BE2C (cell line): Measurements from ENCODE around the gene PIGA.

Experiments used
- DNase-seq: peaks from one replicate; pipeline ENCODE4 v3.0.0-alpha.2; 2020
- H3K27me3 ChIP-seq: fragments of 250-450 bp; sonication (Bioruptor Pico); 2 replicates; pipeline ENCODE4 v1.5.1; 2020; ENCODE audit warnings: mild to moderate bottlenecking
- H3K36me3 ChIP-seq: fragments of 250-450 bp; sonication (Bioruptor Pico); 2 replicates; pipeline ENCODE4 v1.5.1; 2020; ENCODE audit warnings: mild to moderate bottlenecking
- H3K4me1 ChIP-seq: fragments of 250-450 bp; sonication (Bioruptor Pico); 2 replicates; pipeline ENCODE4 v1.5.1; 2020
- H3K4me3 ChIP-seq: 2 replicates; pipeline ENCODE4 v1.5.1; 2011; ENCODE audit warnings: low read depth, low read length
- H3K9me3 ChIP-seq: fragments of 250-450 bp; sonication (Bioruptor Pico); 2 replicates; pipeline ENCODE4 v1.5.1; 2020
- TF ChIP-seq, protein P1 (sequence below): IDR thresholded peaks from 2 replicates; pipeline ENCODE4 v1.5.1; 2012; ENCODE audit warnings: mild to moderate bottlenecking, low read depth, low read length

The PIGA gene

DNA sequence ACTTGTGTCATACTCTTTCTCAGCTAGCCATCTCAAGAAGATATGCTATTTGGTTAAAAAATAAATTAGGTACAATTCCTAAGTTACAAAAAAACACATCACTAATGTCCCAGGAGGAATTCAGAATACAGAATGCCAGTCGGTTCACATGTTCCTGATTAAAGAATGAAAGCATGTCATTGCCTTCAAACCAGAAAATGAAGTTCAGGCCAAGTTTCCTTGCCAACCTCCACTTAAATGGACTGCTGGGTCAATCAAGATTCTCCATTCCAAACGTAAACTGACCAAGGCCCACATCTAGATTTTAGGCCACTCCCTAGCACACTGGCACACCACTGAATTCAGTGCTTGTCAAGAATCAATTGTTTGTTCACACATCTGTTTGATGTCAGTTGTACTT is 6.5 kb downstream of the PIGA start:
- H3K4me1 ChIP-seq = no peaks in the 10 kb centered on the region
- no peak overlapping the region for H3K4me3 ChIP-seq
- TF ChIP-seq, protein P1, sequence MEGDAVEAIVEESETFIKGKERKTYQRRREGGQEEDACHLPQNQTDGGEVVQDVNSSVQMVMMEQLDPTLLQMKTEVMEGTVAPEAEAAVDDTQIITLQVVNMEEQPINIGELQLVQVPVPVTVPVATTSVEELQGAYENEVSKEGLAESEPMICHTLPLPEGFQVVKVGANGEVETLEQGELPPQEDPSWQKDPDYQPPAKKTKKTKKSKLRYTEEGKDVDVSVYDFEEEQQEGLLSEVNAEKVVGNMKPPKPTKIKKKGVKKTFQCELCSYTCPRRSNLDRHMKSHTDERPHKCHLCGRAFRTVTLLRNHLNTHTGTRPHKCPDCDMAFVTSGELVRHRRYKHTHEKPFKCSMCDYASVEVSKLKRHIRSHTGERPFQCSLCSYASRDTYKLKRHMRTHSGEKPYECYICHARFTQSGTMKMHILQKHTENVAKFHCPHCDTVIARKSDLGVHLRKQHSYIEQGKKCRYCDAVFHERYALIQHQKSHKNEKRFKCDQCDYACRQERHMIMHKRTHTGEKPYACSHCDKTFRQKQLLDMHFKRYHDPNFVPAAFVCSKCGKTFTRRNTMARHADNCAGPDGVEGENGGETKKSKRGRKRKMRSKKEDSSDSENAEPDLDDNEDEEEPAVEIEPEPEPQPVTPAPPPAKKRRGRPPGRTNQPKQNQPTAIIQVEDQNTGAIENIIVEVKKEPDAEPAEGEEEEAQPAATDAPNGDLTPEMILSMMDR = no peak
- no peaks in the 10 kb centered on the region for H3K9me3 ChIP-seq
- no peak for DNase-seq
- no peaks in the 10 kb centered on the region; the same call in 1 of the 2 replicates for H3K36me3 ChIP-seq
- H3K27me3 ChIP-seq = no peaks in the 10 kb centered on the region

GRCh38 chrX:15328131-15328530 is 7.2 kb downstream of the PIGA start:
- Histone ChIP-seq H3K4me3 (no peak overlapping the region), H3K9me3 (no peaks in the 10 kb centered on the region), H3K36me3 (no peaks in the 10 kb centered on the region; the same call in 1 of the 2 replicates), H3K27me3 (no peaks in the 10 kb centered on the region), H3K4me1 (no peaks in the 10 kb centered on the region)
- TF ChIP-seq, protein P1 = no peak
- no peak for DNase-seq

- Histone ChIP-seq H3K4me3 (no peak overlapping the region), H3K36me3 (no peaks in the 10 kb centered on the region), H3K27me3 (no peaks in the 10 kb centered on the region), H3K4me1 (no peaks in the 10 kb centered on the region), H3K9me3 (no peaks in the 10 kb centered on the region)
- DNase-seq = no peak
- TF ChIP-seq, protein P1 = no peak
Measured at GRCh38 chrX:15322472-15322871, 12.9 kb downstream of the PIGA start.

DNA sequence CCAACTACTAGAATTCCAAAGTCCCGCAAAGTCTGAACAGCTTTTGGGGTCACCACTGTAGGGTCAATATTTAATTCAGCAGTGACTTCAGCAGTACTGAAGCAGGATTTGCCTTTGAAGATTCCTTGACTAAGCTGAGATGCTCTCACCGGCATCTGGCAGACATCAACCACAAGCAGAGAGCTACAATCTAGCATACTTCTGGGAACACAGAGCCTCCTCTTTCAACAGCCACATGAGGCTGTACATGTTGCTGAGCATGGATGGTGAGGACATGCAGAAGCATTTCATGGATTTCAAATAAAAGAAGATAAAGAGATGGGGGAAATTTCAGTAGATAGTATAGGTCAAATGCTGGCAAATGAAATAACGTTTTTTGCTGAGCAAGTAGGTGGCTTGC is 13.3 kb downstream of the PIGA start:
- TF ChIP-seq, protein P1 = no peak
- H3K4me3 ChIP-seq = no peak overlapping the region
- DNase-seq = no peak
- H3K9me3 ChIP-seq = no peaks in the 10 kb centered on the region
- no peaks in the 10 kb centered on the region for H3K36me3 ChIP-seq
- no peaks in the 10 kb centered on the region for H3K4me1 ChIP-seq
- H3K27me3 ChIP-seq = no peaks in the 10 kb centered on the region

DNA sequence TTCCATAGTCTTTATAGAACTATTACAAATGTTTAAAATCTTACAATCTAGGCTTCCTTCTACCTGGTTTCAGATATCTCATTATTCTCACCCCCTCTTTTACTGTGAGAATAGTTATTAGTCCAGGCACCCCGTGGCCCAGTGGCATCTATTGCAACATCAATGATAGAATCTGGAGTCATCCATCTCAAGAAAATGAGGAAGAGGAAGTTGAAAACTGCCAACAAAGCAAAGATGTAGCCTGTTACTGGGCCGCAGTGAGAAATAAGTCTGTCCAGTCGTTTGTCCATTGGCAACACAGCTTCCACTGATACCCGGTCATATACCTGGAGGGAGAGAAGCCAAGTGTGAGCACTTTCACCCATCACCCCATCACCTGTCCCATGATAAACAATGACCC is 13.9 kb downstream of the PIGA start:
- DNase-seq = no peak
- no peak overlapping the region for H3K4me3 ChIP-seq
- no peaks in the 10 kb centered on the region for H3K27me3 ChIP-seq
- TF ChIP-seq, protein P1 = no peak
- H3K4me1 ChIP-seq = no peaks in the 10 kb centered on the region
- no peaks in the 10 kb centered on the region for H3K36me3 ChIP-seq
- no peaks in the 10 kb centered on the region for H3K9me3 ChIP-seq

DNA sequence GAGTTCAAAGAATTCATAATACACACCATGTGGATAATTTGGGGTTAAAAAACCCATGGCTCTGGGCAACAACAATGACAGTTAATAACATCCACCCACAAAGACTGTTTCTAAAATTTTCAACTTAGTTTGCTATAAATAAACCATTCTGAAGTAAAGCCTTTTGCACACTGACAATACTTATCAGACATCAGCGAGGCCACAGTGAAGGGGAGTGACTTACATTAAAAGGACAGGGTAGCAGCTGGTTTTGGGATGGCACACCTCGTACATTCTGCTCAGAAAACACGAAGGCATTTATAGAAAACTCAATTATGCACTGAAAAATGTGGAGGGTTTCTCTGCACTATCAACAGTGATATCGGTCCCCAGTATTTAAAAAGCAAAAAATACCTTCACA is 15.0 kb downstream of the PIGA start:
- no peaks in the 10 kb centered on the region for H3K4me1 ChIP-seq
- H3K36me3 ChIP-seq = no peaks in the 10 kb centered on the region
- TF ChIP-seq, protein P1 = no peak
- DNase-seq = no peak
- no peaks in the 10 kb centered on the region for H3K9me3 ChIP-seq
- H3K4me3 ChIP-seq = no peak overlapping the region
- no peaks in the 10 kb centered on the region for H3K27me3 ChIP-seq
